ENCODE measurements around the gene HYPK.
"Not testable (repeated sequence)": the region's sequence is repeated elsewhere in the genome, so short reads cannot be mapped to it uniquely, and the experiment has no call there.

- TF ChIP-seq, protein P1, sequence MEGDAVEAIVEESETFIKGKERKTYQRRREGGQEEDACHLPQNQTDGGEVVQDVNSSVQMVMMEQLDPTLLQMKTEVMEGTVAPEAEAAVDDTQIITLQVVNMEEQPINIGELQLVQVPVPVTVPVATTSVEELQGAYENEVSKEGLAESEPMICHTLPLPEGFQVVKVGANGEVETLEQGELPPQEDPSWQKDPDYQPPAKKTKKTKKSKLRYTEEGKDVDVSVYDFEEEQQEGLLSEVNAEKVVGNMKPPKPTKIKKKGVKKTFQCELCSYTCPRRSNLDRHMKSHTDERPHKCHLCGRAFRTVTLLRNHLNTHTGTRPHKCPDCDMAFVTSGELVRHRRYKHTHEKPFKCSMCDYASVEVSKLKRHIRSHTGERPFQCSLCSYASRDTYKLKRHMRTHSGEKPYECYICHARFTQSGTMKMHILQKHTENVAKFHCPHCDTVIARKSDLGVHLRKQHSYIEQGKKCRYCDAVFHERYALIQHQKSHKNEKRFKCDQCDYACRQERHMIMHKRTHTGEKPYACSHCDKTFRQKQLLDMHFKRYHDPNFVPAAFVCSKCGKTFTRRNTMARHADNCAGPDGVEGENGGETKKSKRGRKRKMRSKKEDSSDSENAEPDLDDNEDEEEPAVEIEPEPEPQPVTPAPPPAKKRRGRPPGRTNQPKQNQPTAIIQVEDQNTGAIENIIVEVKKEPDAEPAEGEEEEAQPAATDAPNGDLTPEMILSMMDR (IDR thresholded peaks at IDR 0.05; ENCODE audit: poor library complexity, severe bottlenecking), result not testable (repeated sequence)
- TF ChIP-seq REST (IDR thresholded peaks at IDR 0.05; ENCODE audit: borderline replicate concordance); RAD21 (conservative IDR thresholded peaks at IDR 0.05); SMC3 (conservative IDR thresholded peaks at IDR 0.05; ENCODE audit: poor library complexity); EZH2 (IDR thresholded peaks at IDR 0.05; ENCODE audit: borderline replicate concordance, insufficient read depth, low read length, poor library complexity, severe bottlenecking); TAF1 (IDR thresholded peaks at IDR 0.05; ENCODE audit: low read depth); POLR2AphosphoS5 (IDR thresholded peaks at IDR 0.05); EP300 (conservative IDR thresholded peaks at IDR 0.05; ENCODE audit: poor library complexity, severe bottlenecking): not testable (repeated sequence)
These were observed 31.2 kb downstream of the HYPK start for GRCh38 chr15:43831519-43832052.

Data from neural cell (in vitro differentiated cells).